ENCODE measurements around the gene HBG1.

- TF ChIP-seq CTCF (IDR thresholded peaks at IDR 0.05) (no peak), POLR2A (IDR thresholded peaks at IDR 0.05) (no peak)
These were observed 11.2 kb downstream of the HBG1 start for GRCh38 chr11:5238486-5238885.

Data from esophagus squamous epithelium (tissue), 4 donors.